ENCODE measurements around the gene GNAT1. TPM values are rescaled to one million over a fixed set of nuclear protein-coding genes. Genes with fewer than 3 reads are reported as not detected.

The GNAT1 gene
- total RNA-seq, 1 experiment from 2014 or later = 0.13 TPM

DNA sequence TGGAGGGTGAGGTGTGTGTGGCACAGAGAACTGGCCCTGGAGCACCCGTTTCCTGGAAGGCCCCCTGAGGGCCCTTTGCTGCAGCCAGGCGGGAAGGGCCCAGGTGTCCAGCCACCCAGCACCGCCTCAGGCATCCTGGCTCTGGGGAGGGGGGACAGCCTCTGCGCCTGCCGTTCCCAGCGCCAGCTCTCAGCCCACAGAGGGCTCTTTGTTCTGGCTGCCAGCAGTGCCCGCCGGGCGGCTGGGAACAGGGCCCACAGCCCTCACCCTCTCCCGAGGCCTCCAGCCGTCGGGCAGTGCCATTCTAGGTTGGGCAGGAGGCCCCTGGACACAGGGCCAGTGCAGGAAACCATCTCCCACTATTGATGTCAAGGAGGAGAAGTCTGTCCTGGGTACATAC is 22.0 kb downstream of the GNAT1 start:
- Mint-ChIP-seq H3K9me3 (no peaks in the 10 kb centered on the region), H3K27ac (no peak overlapping the region), H3K27me3 (ENCODE audit: low read depth) (no peaks in the 10 kb centered on the region), H3K4me3 (no peak overlapping the region), H3K4me1 (peaks cover 6% of the 10 kb centered on the region; the same call in 1 of the 2 replicates), H3K36me3 (no peaks in the 10 kb centered on the region)
- ATAC-seq (no peak), DNase-seq (ENCODE audit: low spot score) (no peak)
- CTCF ChIA-PET = interaction anchor here (0.8 to 8.0 kb wide), 5 partner anchors 7 to 33 kb away, joined by 3 to 126 read pairs (median 36); partner anchors contain the start of gene SLC38A3
- POLR2A ChIA-PET = no interaction called here
- TF ChIP-seq ZMAT4 (CRISPR knock-in tag; IDR thresholded peaks at IDR 0.05) (no peak), ZNF281 (CRISPR knock-in tag; IDR thresholded peaks at IDR 0.05) (no peak), JAZF1 (CRISPR knock-in tag; IDR thresholded peaks at IDR 0.05) (no peak), MLX (CRISPR knock-in tag; IDR thresholded peaks at IDR 0.05) (no peak), ZBTB21 (CRISPR knock-in tag; IDR thresholded peaks at IDR 0.05; ENCODE audit: borderline replicate concordance) (no peak), CBFB (CRISPR knock-in tag; IDR thresholded peaks at IDR 0.05; ENCODE audit: low read depth) (no peak), ATF3 (CRISPR knock-in tag; conservative IDR thresholded peaks at IDR 0.05) (no peak), ZNF232 (CRISPR knock-in tag; IDR thresholded peaks at IDR 0.05) (no peak), TCF7 (CRISPR knock-in tag; IDR thresholded peaks at IDR 0.05; ENCODE audit: low read depth) (no peak), KAT7 (CRISPR knock-in tag; IDR thresholded peaks at IDR 0.05; ENCODE audit: borderline replicate concordance) (no peak), OVOL2 (CRISPR knock-in tag; IDR thresholded peaks at IDR 0.05; ENCODE audit: borderline replicate concordance) (no peak), ZNF671 (CRISPR knock-in tag; IDR thresholded peaks at IDR 0.05) (no peak), HMGA2 (CRISPR knock-in tag; IDR thresholded peaks at IDR 0.05) (no peak), GTF2I (CRISPR knock-in tag; conservative IDR thresholded peaks at IDR 0.05) (no peak), MXD4 (CRISPR knock-in tag; IDR thresholded peaks at IDR 0.05; ENCODE audit: borderline replicate concordance) (no peak), ZNF416 (CRISPR knock-in tag; IDR thresholded peaks at IDR 0.05) (no peak)
- TF ChIP-seq, protein P1, sequence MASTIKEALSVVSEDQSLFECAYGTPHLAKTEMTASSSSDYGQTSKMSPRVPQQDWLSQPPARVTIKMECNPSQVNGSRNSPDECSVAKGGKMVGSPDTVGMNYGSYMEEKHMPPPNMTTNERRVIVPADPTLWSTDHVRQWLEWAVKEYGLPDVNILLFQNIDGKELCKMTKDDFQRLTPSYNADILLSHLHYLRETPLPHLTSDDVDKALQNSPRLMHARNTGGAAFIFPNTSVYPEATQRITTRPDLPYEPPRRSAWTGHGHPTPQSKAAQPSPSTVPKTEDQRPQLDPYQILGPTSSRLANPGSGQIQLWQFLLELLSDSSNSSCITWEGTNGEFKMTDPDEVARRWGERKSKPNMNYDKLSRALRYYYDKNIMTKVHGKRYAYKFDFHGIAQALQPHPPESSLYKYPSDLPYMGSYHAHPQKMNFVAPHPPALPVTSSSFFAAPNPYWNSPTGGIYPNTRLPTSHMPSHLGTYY (CRISPR knock-in tag; IDR thresholded peaks at IDR 0.05) = no peak
- TF ChIP-seq, protein P2, sequence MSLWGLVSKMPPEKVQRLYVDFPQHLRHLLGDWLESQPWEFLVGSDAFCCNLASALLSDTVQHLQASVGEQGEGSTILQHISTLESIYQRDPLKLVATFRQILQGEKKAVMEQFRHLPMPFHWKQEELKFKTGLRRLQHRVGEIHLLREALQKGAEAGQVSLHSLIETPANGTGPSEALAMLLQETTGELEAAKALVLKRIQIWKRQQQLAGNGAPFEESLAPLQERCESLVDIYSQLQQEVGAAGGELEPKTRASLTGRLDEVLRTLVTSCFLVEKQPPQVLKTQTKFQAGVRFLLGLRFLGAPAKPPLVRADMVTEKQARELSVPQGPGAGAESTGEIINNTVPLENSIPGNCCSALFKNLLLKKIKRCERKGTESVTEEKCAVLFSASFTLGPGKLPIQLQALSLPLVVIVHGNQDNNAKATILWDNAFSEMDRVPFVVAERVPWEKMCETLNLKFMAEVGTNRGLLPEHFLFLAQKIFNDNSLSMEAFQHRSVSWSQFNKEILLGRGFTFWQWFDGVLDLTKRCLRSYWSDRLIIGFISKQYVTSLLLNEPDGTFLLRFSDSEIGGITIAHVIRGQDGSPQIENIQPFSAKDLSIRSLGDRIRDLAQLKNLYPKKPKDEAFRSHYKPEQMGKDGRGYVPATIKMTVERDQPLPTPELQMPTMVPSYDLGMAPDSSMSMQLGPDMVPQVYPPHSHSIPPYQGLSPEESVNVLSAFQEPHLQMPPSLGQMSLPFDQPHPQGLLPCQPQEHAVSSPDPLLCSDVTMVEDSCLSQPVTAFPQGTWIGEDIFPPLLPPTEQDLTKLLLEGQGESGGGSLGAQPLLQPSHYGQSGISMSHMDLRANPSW (CRISPR knock-in tag; conservative IDR thresholded peaks at IDR 0.05; ENCODE audit: low read depth) = no peak
- TF ChIP-seq, protein P3, sequence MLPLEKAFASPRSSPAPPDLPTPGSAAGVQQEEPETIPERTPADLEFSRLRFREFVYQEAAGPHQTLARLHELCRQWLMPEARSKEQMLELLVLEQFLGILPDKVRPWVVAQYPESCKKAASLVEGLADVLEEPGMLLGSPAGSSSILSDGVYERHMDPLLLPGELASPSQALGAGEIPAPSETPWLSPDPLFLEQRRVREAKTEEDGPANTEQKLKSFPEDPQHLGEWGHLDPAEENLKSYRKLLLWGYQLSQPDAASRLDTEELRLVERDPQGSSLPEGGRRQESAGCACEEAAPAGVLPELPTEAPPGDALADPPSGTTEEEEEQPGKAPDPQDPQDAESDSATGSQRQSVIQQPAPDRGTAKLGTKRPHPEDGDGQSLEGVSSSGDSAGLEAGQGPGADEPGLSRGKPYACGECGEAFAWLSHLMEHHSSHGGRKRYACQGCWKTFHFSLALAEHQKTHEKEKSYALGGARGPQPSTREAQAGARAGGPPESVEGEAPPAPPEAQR (CRISPR knock-in tag; IDR thresholded peaks at IDR 0.05) = no peak
- TF ChIP-seq, protein P4, sequence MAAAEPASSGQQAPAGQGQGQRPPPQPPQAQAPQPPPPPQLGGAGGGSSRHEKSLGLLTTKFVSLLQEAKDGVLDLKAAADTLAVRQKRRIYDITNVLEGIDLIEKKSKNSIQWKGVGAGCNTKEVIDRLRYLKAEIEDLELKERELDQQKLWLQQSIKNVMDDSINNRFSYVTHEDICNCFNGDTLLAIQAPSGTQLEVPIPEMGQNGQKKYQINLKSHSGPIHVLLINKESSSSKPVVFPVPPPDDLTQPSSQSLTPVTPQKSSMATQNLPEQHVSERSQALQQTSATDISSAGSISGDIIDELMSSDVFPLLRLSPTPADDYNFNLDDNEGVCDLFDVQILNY (CRISPR knock-in tag; IDR thresholded peaks at IDR 0.05) = no peak
